OCI-LY3 (cell line): ENCODE measurements around the gene EXOSC10.

Source experiments
- H2AFZ ChIP-seq: fragments of 200-600, 300-600 bp; shearing (Covaris generic); 2 replicates; pipeline ENCODE4 v1.6.0; 2014; ENCODE audit warnings: antibody characterized with exemption, low read depth, low read length
- H3K27ac ChIP-seq: fragments of 200-600, 300-600 bp; sonication (generic); 2 replicates; pipeline ENCODE4 v1.5.1; 2014; ENCODE audit warnings: mild to moderate bottlenecking, low read length, moderate library complexity, mixed read lengths
- H3K27me3 ChIP-seq: fragments of 200-600, 300-600 bp; sonication (generic); 2 replicates; pipeline ENCODE4 v1.6.1; 2014; ENCODE audit warnings: low read depth, low read length, mixed read lengths
- H3K36me3 ChIP-seq: fragments of 200-600, 300-600 bp; sonication (generic); replicated peaks from 2 replicates; pipeline ENCODE3; 2014; ENCODE audit warnings: low read depth, low read length, mixed read lengths
- H3K4me1 ChIP-seq: fragments of 300-600, 200-600 bp; sonication (generic); 2 replicates; pipeline ENCODE4 v1.6.1; 2014; ENCODE audit warnings: low read length, mixed read lengths
- H3K4me2 ChIP-seq: fragments of 200-600, 300-600 bp; sonication (generic); 2 replicates; pipeline ENCODE4 v1.6.1; 2014; ENCODE audit warnings: low read length, mixed read lengths
- H3K4me3 ChIP-seq: fragments of 300-600, 200-600 bp; sonication (generic); 2 replicates; pipeline ENCODE4 v1.5.1; 2014; ENCODE audit warnings: antibody characterized with exemption, mild to moderate bottlenecking, low read length, moderate library complexity
- H3K79me2 ChIP-seq: fragments of 300-600, 200-600 bp; shearing (Covaris generic); 2 replicates; pipeline ENCODE4 v1.6.1; 2014; ENCODE audit warnings: mild to moderate bottlenecking, low read length, mixed read lengths
- H3K9ac ChIP-seq: fragments of 300-600, 200-600 bp; shearing (Covaris generic); 2 replicates; pipeline ENCODE4 v1.6.0; 2014; ENCODE audit warnings: mild to moderate bottlenecking, low read length, moderate library complexity
- H3K9me3 ChIP-seq: fragments of 200-600, 300-600 bp; shearing (Covaris generic); 2 replicates; pipeline ENCODE4 v1.6.1; 2014; ENCODE audit warnings: low read length, mixed read lengths; ENCODE audit not compliant: insufficient read depth
- H4K20me1 ChIP-seq: fragments of 200-600, 300-600 bp; sonication (generic); 2 replicates; pipeline ENCODE4 v1.6.1; 2016; ENCODE audit warnings: low read length, mixed read lengths; ENCODE audit not compliant: insufficient read depth
- EZH2phosphoT487 ChIP-seq: fragments of 200-600 bp; shearing (Covaris generic); IDR thresholded peaks from 2 replicates; pipeline ENCODE4 v1.6.1; 2018; ENCODE audit warnings: antibody characterized with exemption, mixed run types, low read depth
- TF ChIP-seq, protein P1 (sequence below): fragments of 200-600, 300-600 bp; sonication (generic); IDR thresholded peaks from 2 replicates; pipeline ENCODE4 v1.5.1; 2014; ENCODE audit warnings: antibody characterized with exemption, low read length, low read depth

The EXOSC10 gene

DNA sequence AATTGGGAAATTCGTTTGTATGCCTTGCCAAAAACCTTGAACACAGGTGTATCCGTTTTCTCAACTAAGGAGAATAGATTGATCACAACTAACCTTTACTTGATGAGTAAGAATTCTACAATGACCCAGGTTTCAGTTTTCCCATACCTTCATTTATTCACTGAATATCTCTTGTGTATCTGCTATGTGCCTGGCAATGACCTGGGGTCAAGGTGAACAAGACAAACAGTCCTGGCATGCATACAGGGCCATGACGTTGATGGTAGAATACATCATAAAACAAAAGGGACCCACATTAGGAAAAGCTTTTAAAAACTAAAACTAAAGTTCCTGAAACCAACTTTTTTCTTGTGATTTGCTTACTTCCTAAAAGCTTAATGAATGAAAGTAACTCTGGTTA is 32.1 kb upstream of the EXOSC10 start:
- Histone ChIP-seq H3K9me3 (no peaks in the 10 kb centered on the region), H4K20me1 (no peaks in the 10 kb centered on the region), H3K4me2 (no peak overlapping the region), H3K79me2 (no peaks in the 10 kb centered on the region), H3K36me3 (peaks cover 11% of the 10 kb centered on the region), H3K4me3 (no peak overlapping the region), H3K27me3 (no peaks in the 10 kb centered on the region), H3K9ac (no peak overlapping the region), H3K27ac (no peak overlapping the region), H3K4me1 (no peaks in the 10 kb centered on the region), H2AFZ (no peak overlapping the region)
- TF ChIP-seq, protein P1, sequence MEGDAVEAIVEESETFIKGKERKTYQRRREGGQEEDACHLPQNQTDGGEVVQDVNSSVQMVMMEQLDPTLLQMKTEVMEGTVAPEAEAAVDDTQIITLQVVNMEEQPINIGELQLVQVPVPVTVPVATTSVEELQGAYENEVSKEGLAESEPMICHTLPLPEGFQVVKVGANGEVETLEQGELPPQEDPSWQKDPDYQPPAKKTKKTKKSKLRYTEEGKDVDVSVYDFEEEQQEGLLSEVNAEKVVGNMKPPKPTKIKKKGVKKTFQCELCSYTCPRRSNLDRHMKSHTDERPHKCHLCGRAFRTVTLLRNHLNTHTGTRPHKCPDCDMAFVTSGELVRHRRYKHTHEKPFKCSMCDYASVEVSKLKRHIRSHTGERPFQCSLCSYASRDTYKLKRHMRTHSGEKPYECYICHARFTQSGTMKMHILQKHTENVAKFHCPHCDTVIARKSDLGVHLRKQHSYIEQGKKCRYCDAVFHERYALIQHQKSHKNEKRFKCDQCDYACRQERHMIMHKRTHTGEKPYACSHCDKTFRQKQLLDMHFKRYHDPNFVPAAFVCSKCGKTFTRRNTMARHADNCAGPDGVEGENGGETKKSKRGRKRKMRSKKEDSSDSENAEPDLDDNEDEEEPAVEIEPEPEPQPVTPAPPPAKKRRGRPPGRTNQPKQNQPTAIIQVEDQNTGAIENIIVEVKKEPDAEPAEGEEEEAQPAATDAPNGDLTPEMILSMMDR = no peak
- TF ChIP-seq EZH2phosphoT487 = no peak

DNA sequence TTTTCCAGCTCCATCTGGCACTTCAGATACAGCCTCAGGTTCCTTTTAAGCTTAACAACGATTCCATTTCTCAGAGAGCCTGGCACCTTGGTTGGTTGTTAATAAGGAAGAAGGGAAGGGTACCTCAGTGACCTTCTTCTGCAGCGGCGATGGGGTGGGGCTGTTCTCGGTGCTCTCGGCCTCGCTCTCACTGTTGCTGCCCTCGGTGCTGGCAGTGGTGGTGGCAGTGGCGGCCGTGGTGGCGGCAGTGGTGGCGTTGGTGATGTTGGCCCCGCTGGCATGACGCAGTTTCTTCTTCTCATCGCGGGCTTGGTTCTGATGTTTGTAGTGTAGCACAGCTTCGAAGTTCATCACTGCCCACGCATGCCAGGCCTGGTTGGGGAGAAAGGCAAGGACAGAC is 30.7 kb upstream of the EXOSC10 start:
- no peak overlapping the region for H3K27ac ChIP-seq
- H3K4me3 ChIP-seq = no peak overlapping the region
- TF ChIP-seq, protein P1 = no peak
- TF ChIP-seq EZH2phosphoT487 = no peak
- H3K27me3 ChIP-seq = no peaks in the 10 kb centered on the region
- H3K79me2 ChIP-seq = no peaks in the 10 kb centered on the region
- no peaks in the 10 kb centered on the region for H3K9me3 ChIP-seq
- H2AFZ ChIP-seq = no peak overlapping the region
- H3K4me2 ChIP-seq = no peak overlapping the region
- H3K9ac ChIP-seq = no peak overlapping the region
- H3K36me3 ChIP-seq = peaks cover 11% of the 10 kb centered on the region
- no peaks in the 10 kb centered on the region for H4K20me1 ChIP-seq
- H3K4me1 ChIP-seq = no peaks in the 10 kb centered on the region

DNA sequence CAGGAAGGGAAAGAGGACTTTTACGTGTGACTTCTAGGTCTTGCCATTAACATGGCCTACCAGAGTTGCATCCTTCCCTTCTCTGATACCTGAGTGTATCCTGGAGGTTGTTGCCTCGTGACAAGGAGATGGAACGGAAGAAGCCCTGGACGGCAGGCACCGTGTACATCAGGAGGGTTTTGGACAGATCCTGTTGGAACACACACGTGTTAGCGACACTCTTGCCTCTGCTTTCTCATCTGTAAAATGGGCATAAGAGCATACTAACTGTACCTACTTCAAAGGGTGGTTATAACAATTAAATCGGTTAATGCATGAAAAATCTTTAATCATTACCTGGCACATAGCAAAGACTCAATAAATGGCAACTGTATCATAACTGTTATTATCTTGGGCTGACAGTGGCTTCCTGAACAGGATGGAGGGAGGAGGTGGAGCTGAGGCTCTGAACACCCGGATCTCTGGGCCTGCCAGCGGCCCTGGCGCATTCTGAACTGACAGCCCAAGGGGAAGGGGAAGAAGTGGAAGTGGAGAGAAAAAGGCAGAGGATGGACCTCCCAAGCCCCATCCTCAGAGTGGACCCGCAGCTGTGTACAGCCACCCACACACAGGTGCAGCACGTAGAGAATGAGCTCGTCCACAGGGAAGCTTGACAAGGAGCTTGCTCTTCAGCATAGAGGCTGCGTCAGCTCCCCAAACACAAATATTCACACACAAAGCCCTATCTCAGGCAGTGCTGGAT is 30.2 kb upstream of the EXOSC10 start:
- H2AFZ ChIP-seq = no peak overlapping the region
- H3K4me1 ChIP-seq = no peaks in the 10 kb centered on the region
- no peaks in the 10 kb centered on the region for H4K20me1 ChIP-seq
- no peaks in the 10 kb centered on the region for H3K9me3 ChIP-seq
- H3K4me2 ChIP-seq = no peak overlapping the region
- no peaks in the 10 kb centered on the region for H3K27me3 ChIP-seq
- peaks cover 12% of the 10 kb centered on the region for H3K36me3 ChIP-seq
- no peak overlapping the region for H3K4me3 ChIP-seq
- no peak overlapping the region for H3K9ac ChIP-seq
- H3K27ac ChIP-seq = no peak overlapping the region
- TF ChIP-seq, protein P1 = no peak
- no peak for TF ChIP-seq EZH2phosphoT487
- H3K79me2 ChIP-seq = no peaks in the 10 kb centered on the region

DNA sequence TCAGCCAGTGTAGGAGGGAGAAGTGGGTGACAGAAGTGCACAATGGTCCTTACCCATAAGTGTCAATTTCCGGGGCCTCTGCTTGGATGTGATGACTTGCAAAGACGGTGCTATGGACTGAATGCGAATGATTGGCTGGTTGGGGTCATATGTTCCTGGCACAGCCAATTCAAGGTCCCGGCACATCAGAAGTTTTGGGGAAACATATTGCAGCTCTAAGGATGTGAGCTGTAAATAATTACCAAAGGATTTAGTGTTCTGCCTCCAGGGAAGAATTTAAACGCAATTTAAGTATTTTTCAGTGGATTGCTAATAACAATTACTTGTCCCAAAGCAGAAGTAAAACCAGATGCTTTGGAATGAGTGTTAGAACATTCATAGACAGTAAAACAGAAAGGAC is 26.9 kb upstream of the EXOSC10 start:
- Histone ChIP-seq H3K4me2 (no peak overlapping the region), H3K4me3 (no peak overlapping the region), H3K27ac (no peak overlapping the region), H4K20me1 (no peaks in the 10 kb centered on the region), H3K27me3 (no peaks in the 10 kb centered on the region), H3K4me1 (no peaks in the 10 kb centered on the region), H3K9me3 (no peaks in the 10 kb centered on the region), H3K9ac (no peak overlapping the region), H3K36me3 (peaks cover 16% of the 10 kb centered on the region), H3K79me2 (no peaks in the 10 kb centered on the region), H2AFZ (no peak overlapping the region)
- TF ChIP-seq, protein P1 = no peak
- TF ChIP-seq EZH2phosphoT487 = no peak
